NCI-H1048 (cell line): ENCODE measurements around the gene MAPK12.

ENCODE experiments used
- DNase-seq: peaks from one replicate; lab custom pipeline; 2025; lab: John Stamatoyannopoulos, UW

MAPK12 gene

DNA sequence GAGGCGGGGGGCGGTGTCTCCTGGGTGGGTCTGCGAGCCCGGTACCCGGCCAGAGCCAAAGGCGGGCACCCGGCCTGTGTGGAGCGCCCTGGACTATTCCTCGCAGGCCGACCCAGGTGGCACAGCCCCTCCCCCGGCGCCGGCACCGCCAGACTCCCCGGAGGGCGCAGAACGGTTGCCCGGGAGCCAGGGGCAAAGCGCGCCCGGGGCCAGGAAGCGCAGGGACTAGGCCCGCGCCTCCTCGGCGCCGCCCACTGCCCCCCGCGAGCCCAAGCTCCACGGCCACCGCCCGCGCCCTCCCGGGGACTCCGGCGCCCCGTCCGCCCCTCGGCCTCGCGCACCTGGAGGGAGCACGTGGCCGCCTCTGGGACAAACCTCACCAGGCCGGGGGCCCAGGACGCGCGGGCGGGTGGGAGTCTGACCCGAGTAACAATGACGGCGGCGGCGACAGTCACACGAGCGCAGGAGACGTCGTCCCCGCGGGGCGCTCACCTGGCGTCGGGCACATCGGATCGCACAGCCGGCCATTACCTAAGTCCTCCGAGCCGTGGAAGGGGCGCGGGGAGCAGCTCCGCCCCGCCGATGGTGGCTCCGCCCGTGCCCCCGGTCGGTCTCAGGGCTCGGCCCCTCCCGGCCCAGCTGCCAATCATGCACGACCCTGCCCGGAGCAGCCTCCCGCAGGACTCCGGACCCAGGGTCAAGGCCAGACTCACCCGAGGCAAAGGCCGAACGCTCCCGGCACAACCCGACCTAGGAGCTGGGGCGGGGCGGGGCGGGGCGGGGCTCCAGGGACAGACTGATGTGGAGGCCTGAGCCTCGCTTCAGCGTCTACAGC lies 38.5 kb upstream of the MAPK12 start:
- no peak for DNase-seq

DNA sequence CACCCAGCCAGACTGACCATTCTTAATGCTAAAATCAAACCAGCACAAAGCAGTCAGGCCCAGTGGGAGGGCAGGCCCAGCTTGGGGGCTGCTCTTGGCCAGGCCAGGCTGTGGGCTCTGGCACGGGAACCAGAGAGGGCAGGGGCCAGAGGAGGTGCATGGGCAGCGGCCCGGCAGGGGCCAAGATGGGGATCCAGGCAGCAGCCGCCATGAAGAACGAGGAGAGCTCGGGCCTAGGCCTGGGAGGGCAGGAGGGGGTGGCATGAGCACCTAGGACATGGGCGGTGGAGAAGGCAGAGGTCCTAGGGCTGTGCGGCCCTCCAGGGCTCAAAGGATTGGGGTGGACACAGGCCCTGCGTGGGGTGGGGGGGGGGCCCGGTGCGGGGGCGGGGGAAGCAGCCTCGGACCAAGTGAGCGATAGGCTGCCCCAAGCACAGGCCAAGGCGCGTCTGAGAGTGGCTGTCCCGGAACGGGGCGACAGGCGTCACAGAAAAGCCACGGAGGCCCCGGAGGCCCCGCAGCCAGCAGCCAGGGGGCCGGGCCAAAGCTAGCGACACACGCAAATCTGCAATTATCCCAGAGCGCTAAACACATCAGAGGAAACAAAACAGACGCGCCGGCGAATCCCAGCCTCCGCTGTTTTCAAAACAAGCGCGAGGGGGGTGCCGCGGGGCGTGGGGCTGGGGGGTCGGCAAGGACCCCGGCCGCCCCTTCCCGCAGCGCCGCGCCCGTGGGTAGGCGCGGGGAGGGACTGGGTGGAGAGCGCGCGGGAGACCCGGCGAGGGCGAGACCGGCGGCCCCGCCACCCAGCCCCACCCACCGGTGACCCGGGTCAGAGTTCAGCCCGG lies 37.7 kb upstream of the MAPK12 start:
- no peak for DNase-seq

DNA sequence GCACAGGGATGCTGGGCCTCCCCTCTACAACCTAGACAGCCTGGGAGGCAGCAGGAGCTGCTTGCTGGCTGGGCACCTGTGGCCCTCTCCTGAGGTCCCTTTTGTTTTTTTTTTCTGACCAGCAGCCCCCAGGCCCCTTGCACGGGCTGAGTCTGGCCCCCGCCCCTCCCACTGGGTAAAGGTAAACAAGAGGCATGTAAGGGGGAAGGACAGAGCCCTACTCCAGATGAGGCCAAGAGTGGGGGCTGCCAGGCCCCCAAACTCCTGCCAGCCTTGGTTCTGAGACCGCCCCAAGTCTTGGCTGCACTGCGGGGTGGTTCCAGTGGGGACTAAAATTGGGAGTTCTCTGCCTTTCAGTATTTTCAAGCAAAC lies 36.8 kb upstream of the MAPK12 start:
- no peak for DNase-seq

DNA sequence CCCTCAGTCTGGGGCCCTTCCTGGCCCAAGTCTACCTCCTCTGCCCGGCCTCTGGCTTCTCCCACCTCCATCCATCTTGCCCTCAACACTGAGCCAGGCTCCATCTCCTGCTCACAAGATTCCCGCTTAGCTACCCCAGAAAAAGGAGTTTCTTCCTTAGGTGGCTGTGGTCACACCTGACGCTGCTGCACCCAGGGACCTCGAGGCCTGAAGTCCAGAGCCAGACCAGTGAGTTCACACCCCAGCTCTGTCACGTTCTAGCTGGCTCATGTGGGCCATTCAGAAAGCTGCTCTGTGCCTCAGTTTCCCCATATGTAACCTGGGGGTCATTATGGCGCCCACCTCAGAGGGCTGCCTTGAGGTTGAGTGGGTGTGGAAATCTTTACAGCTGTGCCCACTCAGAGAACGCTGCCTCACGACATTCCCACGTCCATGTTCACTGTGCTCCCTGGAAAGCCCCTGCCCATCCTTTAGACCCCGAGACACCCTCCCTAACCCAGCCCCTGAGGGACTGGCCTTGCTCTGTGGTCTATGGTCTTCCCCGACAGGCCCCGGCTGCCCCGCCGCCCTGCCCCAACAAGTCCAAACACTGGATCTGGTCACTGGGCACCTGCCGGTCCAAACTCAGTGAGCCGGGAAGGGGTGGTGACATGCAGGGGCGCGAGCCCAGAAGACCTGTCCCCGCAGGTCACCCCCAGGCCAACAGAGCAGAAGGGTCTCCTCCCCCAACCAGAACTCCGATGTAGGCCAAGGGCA lies 36.2 kb upstream of the MAPK12 start:
- no peak for DNase-seq

DNA sequence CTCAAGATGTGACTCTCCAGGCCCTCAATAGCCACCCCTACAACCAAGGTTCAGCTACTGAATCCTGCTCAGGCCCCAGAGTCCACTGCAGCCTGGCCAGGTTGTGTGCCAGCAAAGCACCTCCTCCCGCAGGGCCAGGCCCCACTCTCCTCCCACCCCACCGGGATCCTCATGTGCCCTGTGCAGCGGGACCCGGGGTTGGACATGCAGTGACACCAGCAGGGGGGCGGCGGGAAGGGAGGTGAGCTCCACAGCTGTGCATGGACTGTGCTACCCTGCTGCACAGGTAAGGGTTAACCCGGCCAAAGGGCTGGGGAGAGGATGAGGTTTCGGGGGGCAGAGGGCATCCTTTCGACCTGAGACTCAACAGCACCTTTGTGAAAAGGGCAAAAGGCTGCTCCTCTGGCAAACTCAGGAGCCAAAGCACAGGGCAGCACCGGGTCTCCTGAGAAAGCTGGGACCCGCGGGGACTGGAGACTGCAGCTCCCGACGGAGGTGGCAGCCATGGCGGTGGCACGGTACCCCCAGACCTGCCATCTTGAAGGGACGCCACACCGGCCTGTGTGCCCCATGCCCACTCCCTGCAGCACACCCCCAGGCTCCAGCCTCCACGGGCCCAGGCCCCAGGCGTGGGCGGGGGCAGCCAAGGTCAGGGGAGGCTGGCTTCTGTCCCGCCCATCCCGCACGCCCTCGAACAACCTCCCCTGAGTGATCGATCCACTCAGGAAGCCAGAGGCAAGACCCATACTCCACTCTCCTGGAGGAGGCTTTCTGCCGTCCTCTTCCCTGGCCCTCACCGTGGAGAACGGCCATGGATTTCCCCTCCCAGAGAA lies 35.4 kb upstream of the MAPK12 start:
- no peak for DNase-seq

DNA sequence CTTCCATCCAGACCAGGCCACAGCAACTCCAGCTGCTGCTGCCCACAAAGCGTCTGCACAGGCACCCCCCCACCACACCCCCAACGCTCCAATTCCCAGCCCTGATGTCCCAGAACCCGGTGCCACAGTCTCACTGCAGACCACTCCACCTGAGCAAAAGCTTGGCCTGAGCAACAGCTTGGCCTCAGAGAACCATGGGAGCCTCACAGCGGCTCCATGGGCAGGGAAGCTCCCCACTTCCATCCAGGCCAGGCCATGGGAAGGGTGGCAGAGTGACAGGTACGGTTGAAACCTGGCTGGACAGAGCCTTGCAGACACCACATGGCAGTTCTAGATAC lies 32.8 kb upstream of the MAPK12 start:
- DNase-seq: no peak

DNA sequence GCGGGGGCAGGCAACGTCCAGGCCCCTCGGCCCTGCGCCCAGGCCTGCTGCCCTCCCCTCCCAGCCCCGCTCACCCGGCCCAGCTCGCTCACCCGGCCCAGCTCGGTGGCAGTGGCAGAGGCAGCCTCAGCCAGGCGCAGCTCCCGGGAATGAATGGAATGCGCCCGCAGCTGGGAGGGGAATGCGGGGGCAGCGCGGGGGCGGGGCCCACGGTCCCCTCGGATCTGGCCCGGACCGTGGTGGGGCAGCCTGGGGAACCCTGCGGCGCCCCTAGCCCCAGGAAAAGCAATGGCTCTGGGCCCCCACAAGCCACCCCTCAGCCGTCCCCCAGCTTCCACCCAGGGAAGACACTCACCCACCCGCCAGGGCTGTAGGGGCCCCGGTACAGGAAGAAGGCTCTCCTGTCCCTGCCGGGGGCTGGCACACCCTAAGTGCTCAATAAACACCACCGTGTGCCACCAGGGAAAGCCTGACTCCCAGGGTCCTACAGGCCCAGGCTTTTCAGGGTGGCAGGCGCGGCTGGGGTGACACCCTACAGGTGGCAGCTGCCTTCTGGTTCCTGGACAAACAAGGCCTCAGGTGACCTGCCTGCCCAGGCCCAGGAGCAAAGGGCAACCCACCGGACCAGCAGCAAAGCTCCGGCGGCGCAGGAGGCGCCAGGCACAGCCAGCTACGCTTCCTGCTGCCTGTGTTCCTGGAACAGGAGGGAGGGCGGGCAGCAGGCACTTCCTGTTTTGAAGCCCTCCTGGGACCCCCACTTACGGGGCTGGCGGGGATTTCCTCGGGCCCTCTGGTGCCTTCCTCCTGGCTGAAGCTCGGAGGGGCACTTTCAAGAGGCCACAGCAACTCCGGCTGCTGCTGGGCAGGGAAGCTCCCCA lies 32.2 kb upstream of the MAPK12 start:
- no peak for DNase-seq

DNA sequence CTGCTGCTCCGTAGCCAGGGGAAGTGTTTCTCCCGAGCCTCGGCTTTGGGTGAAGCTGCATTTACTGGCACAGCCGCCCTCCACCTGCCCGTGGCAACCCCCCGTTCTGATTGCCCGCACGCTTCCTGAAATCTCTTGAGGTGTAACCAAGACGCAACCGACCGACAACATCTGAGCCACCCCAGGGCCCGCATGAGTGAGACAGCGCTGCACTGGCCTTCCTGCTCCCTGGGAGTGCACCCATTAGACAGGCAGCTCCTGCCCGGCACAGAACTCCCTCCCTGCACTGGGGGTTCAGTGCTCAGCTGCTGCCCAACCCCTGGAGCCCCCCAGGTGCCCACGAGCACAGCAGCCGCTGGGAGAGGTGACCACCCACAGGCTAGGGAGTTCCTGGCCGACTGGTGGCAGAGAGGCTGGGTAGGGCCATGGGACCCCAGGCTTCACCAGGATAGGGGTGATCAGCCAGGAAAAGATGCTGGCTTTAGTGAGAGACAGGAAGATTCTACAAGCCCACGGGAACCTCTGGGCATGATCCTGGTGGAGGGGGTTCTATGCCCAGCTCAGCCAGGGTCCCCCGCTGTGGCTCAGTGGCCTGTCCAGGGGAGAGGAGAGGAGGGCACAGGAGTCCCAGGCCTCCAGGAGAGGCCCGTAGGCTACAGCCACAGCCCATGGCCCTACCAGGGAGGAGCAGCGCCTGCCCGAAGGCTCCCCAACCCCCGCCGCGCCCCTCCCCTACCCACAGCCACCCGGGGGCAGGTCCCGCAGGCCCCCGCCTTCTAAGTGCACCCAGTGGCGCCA lies 31.4 kb upstream of the MAPK12 start:
- no peak for DNase-seq

DNA sequence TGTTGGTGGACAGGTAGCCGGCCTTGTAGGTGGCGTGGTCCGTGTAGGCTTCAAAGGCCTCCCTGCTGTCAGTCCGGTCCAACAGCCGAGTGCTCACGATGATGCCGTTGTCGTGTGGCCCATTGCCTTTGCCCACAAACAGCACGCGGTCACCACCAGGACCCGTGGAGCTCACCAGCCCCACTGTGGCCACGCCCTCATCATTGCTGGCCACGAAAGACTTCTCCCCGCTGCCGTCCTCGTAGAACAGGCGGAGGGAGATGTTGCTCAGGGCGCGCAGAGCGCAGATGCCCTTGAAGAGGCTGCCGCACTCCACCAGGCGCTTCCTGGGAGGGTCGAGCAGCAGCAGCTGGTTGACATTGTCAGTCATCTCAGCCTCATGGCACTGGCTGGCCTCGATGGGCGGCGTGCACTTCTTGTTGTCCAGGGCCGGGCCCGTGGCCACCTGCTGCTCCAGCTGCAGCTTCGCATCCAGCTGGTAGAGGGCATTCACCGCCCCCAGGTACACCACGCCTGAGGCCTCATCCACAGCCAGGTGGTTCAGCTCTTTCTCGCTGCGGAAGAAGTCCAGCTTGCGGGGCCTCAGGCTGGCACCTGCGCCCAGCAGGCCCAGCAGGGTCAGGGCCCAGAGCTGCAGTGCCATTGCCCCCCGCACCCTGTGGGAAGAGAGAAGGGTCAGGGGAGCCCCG lies 28.6 kb upstream of the MAPK12 start:
- no peak for DNase-seq

DNA sequence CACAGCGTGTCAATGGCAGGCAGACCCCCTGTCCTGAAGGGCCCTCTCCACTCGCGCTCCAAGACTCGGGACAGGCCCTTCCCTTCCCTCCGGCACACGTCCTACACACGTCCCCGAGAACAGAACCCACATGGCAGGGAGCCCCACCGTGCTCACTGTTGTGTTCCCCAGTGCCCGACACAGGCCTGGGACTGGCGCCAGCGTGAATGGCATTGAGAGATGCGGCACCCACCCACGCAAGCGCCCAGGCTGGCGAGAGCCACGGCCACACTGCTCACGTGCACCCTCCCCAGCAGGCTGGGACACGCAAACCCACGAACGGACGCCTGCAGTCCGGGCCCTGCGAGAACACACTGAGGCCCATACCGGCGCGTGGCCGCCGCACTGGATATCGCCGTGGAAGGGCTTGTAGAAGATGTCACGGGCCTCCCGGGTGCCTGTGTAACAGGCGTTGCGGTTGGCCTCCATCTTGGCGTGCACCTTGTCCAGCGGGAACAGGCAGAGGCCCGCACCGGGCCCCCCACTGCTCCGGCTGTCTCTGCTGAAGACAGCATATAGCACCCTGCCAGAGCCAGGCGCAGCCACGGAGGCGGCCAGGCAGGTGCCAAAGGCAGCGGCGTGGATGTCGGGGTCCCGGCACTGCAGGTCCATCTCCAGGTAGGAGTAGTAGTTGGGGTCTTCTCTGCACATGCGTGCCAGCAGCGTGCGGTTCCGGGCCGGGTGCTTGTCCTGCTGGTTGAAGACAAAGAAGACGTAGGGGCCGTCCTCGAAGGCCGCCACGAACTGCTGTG lies 27.9 kb upstream of the MAPK12 start:
- DNase-seq: no peak

DNA sequence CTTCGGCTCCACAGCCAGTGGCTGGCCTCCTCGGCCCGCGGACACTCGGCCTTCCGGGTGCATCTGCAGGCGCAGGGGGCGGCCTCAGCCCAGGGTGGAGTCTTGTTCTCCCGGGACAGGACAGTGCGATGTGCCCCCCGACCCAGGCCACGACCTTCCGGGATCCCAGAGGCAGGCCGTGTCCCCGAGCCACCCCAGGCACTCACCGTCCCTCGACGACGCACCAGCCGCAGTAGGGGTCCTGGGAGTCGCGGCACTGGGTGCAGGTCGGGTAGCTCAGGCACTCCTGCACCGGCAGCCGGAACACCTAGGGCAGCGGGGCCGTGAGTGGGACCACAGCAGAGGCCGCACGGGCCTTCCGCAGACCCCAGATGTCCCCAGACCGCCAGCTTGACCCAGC lies 26.2 kb upstream of the MAPK12 start:
- no peak for DNase-seq

DNA sequence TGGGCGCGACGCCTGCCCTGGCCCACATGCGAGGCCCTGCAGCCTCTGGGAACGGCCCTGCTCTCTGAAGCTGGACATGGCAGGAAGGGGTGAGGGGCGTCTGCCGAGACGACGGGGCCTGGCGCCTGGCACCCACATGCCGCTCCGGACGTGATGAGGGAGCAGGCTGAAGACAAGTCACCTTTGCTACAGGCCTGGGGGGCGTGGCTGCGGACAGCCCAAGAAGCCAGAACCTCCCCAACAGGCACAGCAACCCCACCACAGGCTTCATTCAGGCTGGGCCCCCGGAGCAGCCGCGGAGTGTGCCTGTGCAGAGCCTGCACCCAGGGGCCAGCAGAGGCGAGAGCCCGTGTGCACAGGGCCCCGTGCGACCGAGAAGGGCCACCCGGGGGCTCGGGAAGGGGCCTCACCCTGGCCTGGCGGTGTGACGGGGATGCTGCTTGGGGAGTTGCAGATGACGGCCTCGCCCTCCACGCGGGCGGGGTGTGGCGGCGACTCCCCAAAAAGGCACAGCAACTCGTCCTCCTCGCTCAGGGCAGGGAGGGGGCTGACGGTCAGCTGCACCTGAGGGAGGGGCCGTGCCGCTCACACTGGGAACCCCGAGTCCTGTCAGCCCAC lies 25.3 kb upstream of the MAPK12 start:
- DNase-seq: no peak

DNA sequence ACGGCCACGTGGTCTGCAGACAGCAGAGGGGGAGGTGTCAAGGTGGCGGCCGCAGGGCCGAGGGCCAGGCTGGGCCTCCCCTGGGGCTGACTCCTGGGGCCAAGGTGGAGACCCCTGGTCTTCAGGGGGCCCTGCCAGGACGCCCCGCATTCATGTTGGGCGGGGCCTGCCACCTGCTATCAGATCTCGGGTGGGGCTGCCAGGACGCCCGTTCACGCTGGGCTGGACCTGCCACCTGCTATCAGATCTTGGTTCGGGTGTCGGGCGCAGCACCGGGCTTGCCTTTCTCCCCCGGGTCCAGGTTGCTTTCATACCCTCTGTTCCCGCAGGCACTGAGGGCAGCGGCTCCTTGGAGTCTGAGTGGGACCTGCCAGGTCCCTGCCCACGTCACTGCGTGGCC lies 24.8 kb upstream of the MAPK12 start:
- DNase-seq: no peak

DNA sequence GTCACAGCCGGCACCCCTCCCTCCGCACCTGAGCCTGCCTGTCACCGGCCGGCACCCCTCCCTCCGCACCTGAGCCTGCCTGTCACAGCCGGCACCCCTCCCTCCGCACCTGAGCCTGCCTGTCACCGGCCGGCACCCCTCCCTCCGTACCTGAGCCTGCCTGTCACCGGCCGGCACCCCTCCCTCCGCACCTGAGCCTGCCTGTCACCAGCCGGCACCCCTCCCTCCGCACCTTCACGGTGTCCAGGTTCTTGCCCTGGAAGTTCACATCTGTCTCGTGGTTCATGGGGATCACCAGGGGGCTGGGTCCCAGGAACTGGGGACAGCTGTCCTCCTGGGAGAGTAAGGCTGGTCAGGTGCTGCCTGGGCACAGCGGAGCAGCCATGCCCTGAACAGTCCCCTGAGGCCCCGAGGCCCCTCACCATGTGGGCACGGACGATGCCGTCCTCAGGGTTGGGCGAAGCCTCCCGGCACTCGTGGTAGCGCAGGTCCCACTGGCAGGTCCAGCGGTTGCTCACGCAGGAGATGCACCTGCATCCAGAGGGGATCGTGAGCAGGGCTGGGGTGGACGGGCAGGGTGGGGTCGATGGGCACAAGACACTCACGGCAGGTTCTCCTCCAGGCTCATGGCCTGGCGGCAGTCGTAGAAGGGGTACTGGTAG lies 24.2 kb upstream of the MAPK12 start:
- no peak for DNase-seq

DNA sequence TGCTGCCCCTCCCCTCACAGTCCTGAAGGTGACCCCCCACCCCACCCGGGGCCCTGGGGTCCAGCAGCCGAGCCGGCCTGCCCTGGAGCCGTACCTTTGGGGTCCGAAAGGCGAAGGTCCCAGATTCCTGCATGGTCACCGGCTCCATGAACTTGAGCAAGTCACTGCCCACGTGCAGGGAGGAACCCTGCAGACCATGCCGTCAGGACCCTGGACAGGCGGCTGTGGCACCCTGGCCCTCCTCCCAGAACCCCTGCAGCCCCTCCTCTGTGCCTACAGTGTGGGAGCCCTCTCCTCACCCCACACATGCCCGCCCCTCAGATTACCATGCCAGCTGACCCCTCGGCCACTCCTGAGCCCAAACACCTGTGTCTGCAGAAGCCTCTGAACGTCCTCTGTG lies 23.0 kb upstream of the MAPK12 start:
- DNase-seq: no peak

DNA sequence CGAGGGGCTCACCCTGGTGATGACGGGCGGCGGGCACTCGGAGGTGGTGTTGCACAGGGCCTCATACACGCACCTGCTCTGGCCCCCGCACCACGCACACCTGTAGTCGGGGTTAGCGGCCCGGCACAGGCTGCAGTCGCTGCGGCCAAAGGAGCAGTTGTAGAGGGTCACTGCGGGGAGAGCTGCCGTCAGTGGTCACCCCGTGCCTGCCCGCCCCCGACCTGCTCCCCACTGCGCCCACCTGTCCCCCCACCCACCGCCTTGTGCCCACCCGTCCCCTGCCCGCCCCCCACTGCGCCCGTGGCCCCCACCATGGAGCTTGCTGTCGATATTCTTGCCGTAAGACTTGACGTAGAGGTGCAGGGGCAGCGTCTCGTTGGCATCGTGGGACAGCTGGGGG lies 22.3 kb upstream of the MAPK12 start:
- no peak for DNase-seq

DNA sequence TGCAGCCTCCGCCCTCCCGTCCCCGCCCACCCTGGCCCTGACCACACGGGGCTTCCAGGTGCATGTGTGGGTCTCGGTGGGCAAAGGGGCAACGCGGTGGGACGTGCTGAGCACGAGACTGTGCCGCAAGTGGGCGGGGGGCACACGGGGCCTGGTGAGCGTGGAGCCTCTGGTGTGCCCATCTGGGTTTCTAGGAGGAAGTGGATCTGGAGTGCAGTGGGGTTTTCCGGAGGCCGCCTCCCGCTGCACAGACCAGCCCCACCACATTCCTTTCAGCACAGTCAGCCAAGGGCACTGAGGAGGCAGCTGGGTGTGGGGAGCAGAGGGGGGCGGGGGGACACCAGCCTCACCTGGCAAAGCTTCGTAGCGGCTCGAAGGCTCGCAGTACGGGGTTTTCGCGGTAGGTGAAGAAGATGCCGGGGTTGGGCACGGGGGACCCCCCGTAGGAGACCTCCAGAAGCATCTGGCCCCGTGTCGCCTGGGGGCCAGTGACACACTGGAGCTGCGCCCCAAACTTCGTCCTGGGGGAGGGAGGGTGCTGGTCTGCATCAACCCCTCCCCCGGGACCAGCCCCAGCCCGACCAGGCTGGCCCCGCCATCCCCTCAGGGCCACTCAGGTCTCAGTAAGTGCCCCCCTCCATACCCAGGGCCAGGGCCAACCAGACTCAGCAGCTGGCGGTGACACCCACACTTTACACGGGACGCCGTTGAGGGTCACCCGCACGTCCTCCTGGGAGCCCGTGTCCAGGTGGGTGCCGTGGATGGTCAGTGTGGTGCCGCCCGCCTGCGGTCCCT lies 21.1 kb upstream of the MAPK12 start:
- no peak for DNase-seq
